ENCODE measurements around the gene CDK14. TPM values are rescaled to one million over a fixed set of nuclear protein-coding genes. Genes with fewer than 3 reads are reported as not detected.

The CDK14 gene
- total and polyA plus RNA-seq, 2 donors (not counting 3 experiments of a cell fraction or from before 2014, with no cell fraction given): 5.5 to 34.2 TPM

GRCh38 chr7:90613088-90613498 lies 17.0 kb downstream of the CDK14 start:
- no peaks in the 10 kb centered on the region for H3K36me3 ChIP-seq (ENCODE audit: control insufficient read depth in 2 of 2, extremely low read depth in 1 of 2, insufficient read depth in 2 of 2, low read length in 2 of 2)
- H2AFZ ChIP-seq (ENCODE audit: low read depth, low read length): no peak overlapping the region
- no peaks in the 10 kb centered on the region for H3K9me3 ChIP-seq (replicated peaks; ENCODE audit: control insufficient read depth, insufficient read depth, low read length)
- H3K27ac ChIP-seq (ENCODE audit: insufficient read depth, low read depth, low read length): peak overlapping the region; percentile 15
- peaks cover 11% of the 10 kb centered on the region for H3K4me1 ChIP-seq (ENCODE audit: control insufficient read depth, extremely low read depth, insufficient read depth, low read length)
- ChIA-PET CTCF (interaction anchor here (0.7 to 2.4 kb wide), 5 partner anchors 10 to 419 kb away, joined by 3 to 11 read pairs (median 4); partner anchors contain the start of gene CDK14), POLR2A (no interaction called here)
- dilution Hi-C loops (cut with MboI; ENCODE audit: extremely low pct_ligation_motif_present, low sequenced_read_pairs) (no loop called here), intact Hi-C loops (cut with micrococcal nuclease) (loop anchor here (2.0 kb wide), 2 partner anchors 14 to 18 kb away; no protein-coding TSS in a partner anchor)
- BruUV-seq (replicated peaks): no TSS peak
- no peaks in the 10 kb centered on the region for H3K27me3 ChIP-seq (ENCODE audit: control insufficient read depth in 2 of 2, insufficient read depth in 2 of 2, low read length in 2 of 2)
- no peak overlapping the region for H3K4me3 ChIP-seq (replicated peaks in 1 of 3; ENCODE audit: insufficient read depth in 1 of 3, low read depth in 1 of 3, low read length in 3 of 3)
- no peaks in the 10 kb centered on the region for H3K9me1 ChIP-seq (replicated peaks; ENCODE audit: control insufficient read depth, extremely low read depth, insufficient read depth, low read length)
- peak; percentile 61 for DNase-seq (ENCODE audit: low read depth, low spot score)
- FAIRE-seq: no peak
- TF ChIP-seq FOS (IDR thresholded peaks at IDR 0.05; ENCODE audit: borderline replicate concordance, insufficient read depth, low read length) (peak; percentile 56), POLR2A (IDR thresholded peaks at IDR 0.05; ENCODE audit: low read depth, low read length) (no peak), GATA2 (IDR thresholded peaks at IDR 0.05; ENCODE audit: insufficient read depth, insufficient read length, low read depth, low read length) (no peak), JUN (IDR thresholded peaks at IDR 0.05; ENCODE audit: borderline replicate concordance, insufficient read depth, insufficient read length, low read depth) (peak; percentile 26)
- H3K4me2 ChIP-seq (ENCODE audit: insufficient read depth, low read length): peak overlapping the region; percentile 43
- H4K20me1 ChIP-seq (replicated peaks; ENCODE audit: control insufficient read depth, extremely low read depth, insufficient read depth, low read length): peaks cover 2% of the 10 kb centered on the region
- no peak overlapping the region for H3K9ac ChIP-seq (replicated peaks; ENCODE audit: extremely low read depth, insufficient read depth, low read length)
- peaks cover 23% of the 10 kb centered on the region for H3K79me2 ChIP-seq (ENCODE audit: control insufficient read depth, insufficient read depth, low read length)

- Histone ChIP-seq H3K79me2 (ENCODE audit: control insufficient read depth, insufficient read depth, low read length) (peaks cover 33% of the 10 kb centered on the region), H3K27ac (ENCODE audit: insufficient read depth, low read depth, low read length) (no peak overlapping the region), H3K9me3 (replicated peaks; ENCODE audit: control insufficient read depth, insufficient read depth, low read length) (no peaks in the 10 kb centered on the region), H4K20me1 (replicated peaks; ENCODE audit: control insufficient read depth, extremely low read depth, insufficient read depth, low read length) (peaks cover 2% of the 10 kb centered on the region), H2AFZ (ENCODE audit: low read depth, low read length) (no peak overlapping the region), H3K9ac (replicated peaks; ENCODE audit: extremely low read depth, insufficient read depth, low read length) (no peak overlapping the region), H3K4me2 (ENCODE audit: insufficient read depth, low read length) (no peak overlapping the region), H3K36me3 (ENCODE audit: control insufficient read depth in 2 of 2, extremely low read depth in 1 of 2, insufficient read depth in 2 of 2, low read length in 2 of 2) (no peaks in the 10 kb centered on the region), H3K4me3 (replicated peaks in 1 of 3; ENCODE audit: insufficient read depth in 1 of 3, low read depth in 1 of 3, low read length in 3 of 3) (no peak overlapping the region), H3K27me3 (ENCODE audit: control insufficient read depth in 2 of 2, insufficient read depth in 2 of 2, low read length in 2 of 2) (no peaks in the 10 kb centered on the region), H3K4me1 (ENCODE audit: control insufficient read depth, extremely low read depth, insufficient read depth, low read length) (peaks cover 27% of the 10 kb centered on the region), H3K9me1 (replicated peaks; ENCODE audit: control insufficient read depth, extremely low read depth, insufficient read depth, low read length) (no peaks in the 10 kb centered on the region)
- intact Hi-C loops (cut with micrococcal nuclease) (no loop called here), dilution Hi-C loops (cut with MboI; ENCODE audit: extremely low pct_ligation_motif_present, low sequenced_read_pairs) (no loop called here)
- DNase-seq (ENCODE audit: low read depth, low spot score) (no peak), FAIRE-seq (no peak)
- no TSS peak for BruUV-seq (replicated peaks)
- TF ChIP-seq FOS (IDR thresholded peaks at IDR 0.05; ENCODE audit: borderline replicate concordance, insufficient read depth, low read length) (no peak), MYC (IDR thresholded peaks at IDR 0.05; ENCODE audit: low read depth, low read length) (no peak)
- CTCF ChIA-PET: no interaction called here
- POLR2A ChIA-PET: no interaction called here
Observed at GRCh38 chr7:90617442-90617841, 21.3 kb downstream of the CDK14 start.
